BJ (cell line): ENCODE measurements around the gene SWT1. TPM values are rescaled to one million over a fixed set of nuclear protein-coding genes. Genes with fewer than 3 reads are reported as not detected.
A peak's percentile ranks its signal among the peaks of the same experiment; 100 is the strongest.

Experiments used
- CTCF ChIA-PET: fragments of 350-600 bp; formaldehyde crosslinking; extraction: SDS; loops from one replicate; lab custom pipeline; 2021; ENCODE audit warnings: antibody characterized with exemption, inconsistent platforms; lab: Yijun Ruan, JAX
- POLR2A ChIA-PET: fragments of 300-600 bp; sonication (Branson Sonifier 250); formaldehyde crosslinking; extraction: SDS; loops from one replicate; lab custom pipeline; 2021; ENCODE audit warnings: antibody characterized with exemption; lab: Charles Lee
- DNase-seq: peaks from one replicate; pipeline ENCODE4 v3.0.0-alpha.2; 2011; ENCODE audit warnings: low read depth
- H3K27me3 ChIP-seq: 2 replicates; pipeline ENCODE4 v1.6.0; 2011; ENCODE audit warnings: low read length; ENCODE audit not compliant: control insufficient read depth, insufficient read depth
- H3K36me3 ChIP-seq: 2 replicates; pipeline ENCODE4 v1.5.1; 2011; ENCODE audit warnings: low read length; ENCODE audit not compliant: control insufficient read depth, insufficient read depth
- H3K4me3 ChIP-seq: 2 replicates; pipeline ENCODE4 v1.5.1; 2011; ENCODE audit warnings: low read depth, mild to moderate bottlenecking, control low read depth, low read length
- CTCF ChIP-seq: IDR thresholded peaks from 2 replicates; pipeline ENCODE4 v1.5.1; 2011; ENCODE audit warnings: low read depth, mild to moderate bottlenecking, control low read depth, inconsistent platforms, low read length, moderate library complexity; ENCODE audit not compliant: insufficient read depth
- polyA minus RNA-seq: library from RNA; depleted of rRNA, polyadenylated mRNA; stranded (reverse); fragments of >200 nt; gene quantifications from 2 replicates; pipeline ENCODE4 v1.2.3, GENCODE V29; 2011; rRNA and poly(A)+ RNA removed
- polyA plus RNA-seq: library from polyadenylated mRNA; depleted of rRNA; stranded (reverse); fragments of >200 nt; gene quantifications from 2 replicates; pipeline ENCODE4 v1.2.3, GENCODE V29; 2011; rRNA removed

The SWT1 gene, protein sequence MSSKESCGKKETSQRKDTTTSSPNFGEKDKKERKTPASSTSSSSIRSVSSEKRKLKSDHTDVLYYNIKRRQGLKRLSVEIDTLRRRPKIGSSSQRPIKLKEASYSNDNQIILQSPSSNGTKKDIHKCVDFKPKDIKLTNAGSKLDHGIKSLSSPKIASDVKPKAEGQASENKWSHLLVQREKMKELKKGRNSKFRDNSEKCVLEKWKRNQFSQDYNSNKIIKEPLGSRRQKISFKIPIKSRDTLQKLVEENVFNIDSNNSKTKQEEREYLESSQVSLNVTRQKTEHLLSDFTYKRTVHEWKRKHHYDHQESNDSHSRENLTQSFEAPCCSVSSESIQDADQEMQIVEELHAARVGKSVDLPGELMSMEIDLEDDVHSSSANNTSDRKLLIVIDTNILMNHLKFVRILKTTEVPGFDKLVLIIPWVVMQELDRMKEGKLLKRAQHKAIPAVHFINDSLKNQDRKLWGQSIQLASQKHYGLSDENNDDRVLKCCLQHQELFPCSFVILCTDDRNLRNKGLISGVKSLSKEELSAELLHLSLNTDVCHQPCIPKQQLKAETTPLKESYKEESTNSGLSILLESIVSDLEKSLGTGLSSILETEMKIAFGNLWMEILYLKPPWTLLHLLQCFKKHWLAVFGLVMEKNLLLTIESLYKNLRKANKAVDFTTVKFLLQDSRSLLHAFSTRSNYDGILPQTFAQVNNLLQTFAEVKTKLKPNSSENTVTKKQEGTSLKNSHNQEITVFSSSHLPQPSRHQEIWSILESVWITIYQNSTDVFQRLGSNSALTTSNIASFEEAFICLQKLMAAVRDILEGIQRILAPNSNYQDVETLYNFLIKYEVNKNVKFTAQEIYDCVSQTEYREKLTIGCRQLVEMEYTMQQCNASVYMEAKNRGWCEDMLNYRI
- polyA plus RNA-seq: 0.78 and 1.7 TPM in 2 replicates
- polyA minus RNA-seq: 0.85 and 0.93 TPM in 2 replicates

GRCh38 chr1:185156854-185157598 is at the start of gene SWT1, which contains the start of gene TRMT1L:
TSS of gene SWT1 (plus strand) at chr1:185157167. CDS start at chr1:185160842, 3,675 bp downstream.
TSS of gene TRMT1L (minus strand) at chr1:185156953. CDS start at chr1:185156712, 241 bp downstream.
- ChIA-PET POLR2A (interaction anchor here (0.9 kb wide), 1 partner anchor 180 kb away, joined by 3 read pairs; no protein-coding TSS in a partner anchor), CTCF (interaction anchor here (1.0 to 3.7 kb wide), 3 partner anchors 11 to 352 kb away, joined by 4 to 40 read pairs (median 5); no protein-coding TSS in a partner anchor)
- no peak for TF ChIP-seq CTCF
- peak; percentile 96 for DNase-seq
- Histone ChIP-seq H3K27me3 (no peaks in the 10 kb centered on the region), H3K36me3 (no peaks in the 10 kb centered on the region), H3K4me3 (peak within 1 kb of the TSS; percentile 63)

- H3K36me3 ChIP-seq: peaks cover 1% of the 10 kb centered on the region; the same call in 1 of the 2 replicates
- no peaks in the 10 kb centered on the region for H3K27me3 ChIP-seq
- no peak for TF ChIP-seq CTCF
- no peak overlapping the region for H3K4me3 ChIP-seq
- CTCF ChIA-PET: interaction anchor here (0.7 to 1.2 kb wide), 2 partner anchors 13 to 43 kb away, joined by 3 to 5 read pairs; no protein-coding TSS in a partner anchor
- no peak for DNase-seq
- POLR2A ChIA-PET: no interaction called here
These were observed 48.6 kb upstream of the SWT1 start for GRCh38 chr1:185108321-185108720.

DNA sequence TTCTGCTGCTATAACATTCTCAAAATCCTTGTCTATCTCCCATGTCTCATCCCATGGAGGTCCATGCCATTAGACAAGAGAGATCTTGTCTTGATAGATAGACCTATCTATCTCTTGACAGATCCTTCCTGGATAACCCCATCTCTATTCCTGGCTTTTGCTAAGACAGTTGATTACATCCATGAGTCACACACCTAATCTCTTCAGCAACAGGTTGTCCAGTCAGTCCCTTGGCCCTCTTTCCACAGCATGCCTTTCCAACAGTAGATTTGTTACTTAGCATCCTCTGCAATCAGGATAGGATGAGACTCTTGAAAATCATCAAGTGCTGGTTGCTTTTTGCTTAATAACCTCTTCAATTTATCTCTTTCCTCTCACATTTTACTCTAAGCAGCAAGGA is 46.8 kb upstream of the SWT1 start:
- no peak for DNase-seq
- CTCF ChIA-PET: no interaction called here
- POLR2A ChIA-PET: no interaction called here
- H3K27me3 ChIP-seq: no peaks in the 10 kb centered on the region
- H3K36me3 ChIP-seq: no peaks in the 10 kb centered on the region
- no peak overlapping the region for H3K4me3 ChIP-seq
- no peak for TF ChIP-seq CTCF

- no peak for TF ChIP-seq CTCF
These were observed 45.1 kb upstream of the SWT1 start for GRCh38 chr1:185111873-185112272.

More at GRCh38 chr1:185111873-185112272, 45.1 kb upstream of the SWT1 start:
- ChIA-PET CTCF (no interaction called here), POLR2A (no interaction called here)
- no peak for DNase-seq
- Histone ChIP-seq H3K36me3 (no peaks in the 10 kb centered on the region), H3K4me3 (no peak overlapping the region), H3K27me3 (no peaks in the 10 kb centered on the region)
